ENCODE results near the gene ADPRHL1. TPM values are rescaled to one million over a fixed set of nuclear protein-coding genes. Genes with fewer than 3 reads are reported as not detected.

Gene ADPRHL1
- polyA plus RNA-seq, 1 donor: 295 TPM

- no peak for DNase-seq (ENCODE audit: low read depth)
These were observed 35.2 kb downstream of the ADPRHL1 start for GRCh38 chr13:113417836-113418721.

GRCh38 chr13:113417008-113417751 lies 36.1 kb downstream of the ADPRHL1 start:
- no peak for DNase-seq (ENCODE audit: low read depth)

GRCh38 chr13:113415825-113416224 lies 37.5 kb downstream of the ADPRHL1 start:
- DNase-seq (ENCODE audit: low read depth): no peak

GRCh38 chr13:113415032-113415431 lies 38.3 kb downstream of the ADPRHL1 start:
- no peak for DNase-seq (ENCODE audit: low read depth)

GRCh38 chr13:113414335-113414734 lies 39.0 kb downstream of the ADPRHL1 start:
- DNase-seq (ENCODE audit: low read depth): no peak

- DNase-seq (ENCODE audit: low read depth): no peak
These were observed 39.4 kb downstream of the ADPRHL1 start for GRCh38 chr13:113413898-113414282.

- no peak for DNase-seq (ENCODE audit: low read depth)
These were observed 40.0 kb downstream of the ADPRHL1 start for GRCh38 chr13:113413178-113413897.

- no peak for DNase-seq (ENCODE audit: low read depth)
These were observed 40.8 kb downstream of the ADPRHL1 start for GRCh38 chr13:113412440-113412839.

- no peak for DNase-seq (ENCODE audit: low read depth)
These were observed 41.9 kb downstream of the ADPRHL1 start for GRCh38 chr13:113411216-113412023.

- DNase-seq (ENCODE audit: low read depth): no peak
These were observed 42.7 kb downstream of the ADPRHL1 start for GRCh38 chr13:113410472-113411201.

- DNase-seq (ENCODE audit: low read depth): no peak
These were observed 44.7 kb downstream of the ADPRHL1 start for GRCh38 chr13:113408562-113408961.

- DNase-seq (ENCODE audit: low read depth): no peak
These were observed 45.5 kb downstream of the ADPRHL1 start for GRCh38 chr13:113407531-113408393.

GRCh38 chr13:113407103-113407530 lies 46.2 kb downstream of the ADPRHL1 start:
- DNase-seq (ENCODE audit: low read depth): no peak

GRCh38 chr13:113406321-113407102 lies 46.8 kb downstream of the ADPRHL1 start:
- DNase-seq (ENCODE audit: low read depth): no peak

GRCh38 chr13:113405481-113406300 lies 47.6 kb downstream of the ADPRHL1 start:
- DNase-seq (ENCODE audit: low read depth): no peak

GRCh38 chr13:113404723-113405471 lies 48.4 kb downstream of the ADPRHL1 start:
- DNase-seq (ENCODE audit: low read depth): no peak

- DNase-seq (ENCODE audit: low read depth): no peak
These were observed 48.9 kb downstream of the ADPRHL1 start for GRCh38 chr13:113404366-113404722.

Measured in forelimb muscle (tissue), 1 donor.